OCI-LY1 (cell line): ENCODE data around the gene SPIB.

Experiments
- CTCF ChIP-seq: fragments of 200-600 bp; sonication (generic), shearing (Covaris generic); IDR thresholded peaks from 2 replicates; pipeline ENCODE4 v1.5.1; 2017; ENCODE audit warnings: mild to moderate bottlenecking, antibody characterized with exemption, low read length, moderate library complexity, mixed read lengths
- EZH2 ChIP-seq: fragments of 200-600 bp; sonication (generic), shearing (Covaris generic); IDR thresholded peaks from 2 replicates; pipeline ENCODE4 v1.8.0; 2017; ENCODE audit warnings: borderline replicate concordance, mixed run types, mild to moderate bottlenecking, antibody characterized with exemption, low read length, moderate library complexity, mixed read lengths

GRCh38 chr19:50459067-50459456 is 40.3 kb downstream of the SPIB start:
- TF ChIP-seq CTCF = no peak
- no peak for TF ChIP-seq EZH2
